HG03342 (cell line): ENCODE results near the gene C2orf92.

Experiments
- ATAC-seq: cut with Tn5 transposase; IDR thresholded peaks from one replicate; pipeline ENCODE4 v1.9.1; 2021; ENCODE audit warnings: mild to moderate bottlenecking, moderate library complexity; ENCODE audit not compliant: unreplicated experiment

The C2orf92 gene

DNA sequence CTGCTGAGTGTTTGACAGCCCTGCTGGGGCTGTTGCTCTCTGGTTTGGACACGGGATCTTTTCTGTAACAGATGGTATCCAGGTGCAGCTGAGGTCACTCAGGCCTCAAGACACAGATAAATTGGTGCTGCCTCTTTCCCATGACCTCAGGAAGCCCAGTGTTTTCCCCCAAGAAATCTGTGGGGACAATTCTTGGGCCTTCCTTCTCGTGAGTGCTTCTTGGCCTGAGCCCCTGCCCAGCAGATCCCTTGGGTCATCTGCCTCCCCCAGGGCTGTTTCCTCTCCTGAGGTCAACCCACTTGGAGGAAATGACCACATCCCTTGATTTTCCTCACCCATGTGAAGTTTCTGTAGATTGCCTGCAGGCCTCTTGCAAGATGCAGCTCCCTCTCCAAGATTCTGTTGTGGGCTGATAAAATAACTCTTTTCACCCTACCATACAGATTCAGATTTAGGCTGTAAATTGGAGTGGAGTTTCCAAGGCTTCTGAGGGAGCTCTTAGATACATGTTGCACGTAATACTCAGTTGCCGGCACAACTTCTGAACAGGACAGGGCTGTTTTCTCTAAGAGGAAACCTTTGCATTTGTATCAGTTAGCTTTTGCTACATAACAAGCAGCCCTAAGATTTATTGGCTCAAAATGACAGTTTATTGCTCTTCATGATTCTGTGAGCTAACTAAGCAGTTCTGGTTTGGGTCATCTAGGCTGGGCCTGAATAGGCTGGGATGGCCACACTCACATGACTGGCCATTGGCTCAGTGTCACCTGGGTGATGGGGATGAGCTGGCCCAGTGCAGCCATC is 57.0 kb downstream of the C2orf92 start:
- no peak for ATAC-seq

DNA sequence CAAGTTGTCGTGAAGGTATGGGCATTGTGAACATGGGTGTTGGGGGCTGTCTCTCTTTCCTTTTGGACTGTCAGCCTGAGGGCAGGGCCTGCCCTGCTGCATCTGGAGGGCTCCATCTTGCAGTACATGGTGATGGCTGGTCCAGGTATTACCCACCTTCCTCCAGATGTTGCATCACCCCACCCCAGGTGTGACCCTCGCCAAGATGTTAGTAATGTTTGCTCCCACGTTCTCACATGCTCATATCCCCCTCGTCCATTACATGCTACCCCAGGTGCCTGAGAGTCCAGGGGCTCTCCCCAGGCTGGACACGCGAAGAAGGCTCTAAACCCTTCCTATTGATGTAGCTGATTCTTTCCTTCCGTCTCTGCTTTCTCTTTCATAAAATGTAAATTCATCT is 57.8 kb downstream of the C2orf92 start:
- ATAC-seq = no peak

DNA sequence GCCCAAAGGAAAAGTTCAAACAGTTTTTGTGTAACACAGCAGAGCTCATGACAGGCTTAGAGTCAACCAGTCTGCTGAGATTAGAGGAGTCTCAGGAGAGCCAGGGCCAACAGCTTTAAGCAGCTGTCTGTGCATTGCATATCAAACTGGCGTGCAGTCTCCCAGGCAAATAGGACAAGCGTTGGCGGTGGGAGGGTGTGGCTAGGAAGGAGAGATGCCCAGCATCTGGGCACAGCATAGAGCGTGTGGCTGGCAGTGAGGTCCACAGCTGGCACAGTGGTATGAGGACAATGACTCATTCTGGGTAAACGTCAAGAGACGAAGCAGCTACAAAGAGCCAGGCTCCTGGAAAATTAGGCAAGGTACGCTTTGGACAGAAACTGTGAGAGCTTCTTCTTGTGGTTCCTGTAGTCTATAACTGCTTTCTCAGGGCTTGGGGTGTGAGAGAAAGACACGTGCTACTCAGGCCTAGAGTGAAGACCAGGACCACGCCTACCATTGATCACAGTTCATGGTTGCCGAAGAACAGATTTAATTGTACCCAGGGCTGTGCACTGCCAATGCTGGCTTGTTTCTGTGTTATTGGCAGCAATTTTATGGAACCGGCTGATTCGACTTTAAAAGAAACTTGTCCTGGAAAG is 58.7 kb downstream of the C2orf92 start:
- no peak for ATAC-seq

DNA sequence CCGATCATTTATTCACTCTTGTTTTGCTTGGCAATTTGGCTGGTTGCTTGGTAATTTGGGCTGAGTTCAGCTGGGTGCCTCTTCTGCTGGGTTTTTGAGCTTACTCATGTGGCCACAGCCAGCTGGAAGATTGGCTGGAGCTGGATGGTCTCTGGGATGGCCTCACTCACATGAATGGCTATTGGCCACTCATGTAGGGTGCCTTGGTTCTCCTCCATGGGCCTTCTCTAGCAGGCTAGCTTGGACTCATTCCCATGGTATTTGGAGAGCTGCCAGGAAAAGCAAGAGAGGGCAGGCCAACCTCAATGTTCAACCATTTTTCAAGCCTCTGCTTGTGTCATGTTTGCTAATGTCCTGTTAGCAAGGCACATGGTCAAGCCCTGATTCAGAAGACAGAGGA is 60.7 kb downstream of the C2orf92 start:
- no peak for ATAC-seq

DNA sequence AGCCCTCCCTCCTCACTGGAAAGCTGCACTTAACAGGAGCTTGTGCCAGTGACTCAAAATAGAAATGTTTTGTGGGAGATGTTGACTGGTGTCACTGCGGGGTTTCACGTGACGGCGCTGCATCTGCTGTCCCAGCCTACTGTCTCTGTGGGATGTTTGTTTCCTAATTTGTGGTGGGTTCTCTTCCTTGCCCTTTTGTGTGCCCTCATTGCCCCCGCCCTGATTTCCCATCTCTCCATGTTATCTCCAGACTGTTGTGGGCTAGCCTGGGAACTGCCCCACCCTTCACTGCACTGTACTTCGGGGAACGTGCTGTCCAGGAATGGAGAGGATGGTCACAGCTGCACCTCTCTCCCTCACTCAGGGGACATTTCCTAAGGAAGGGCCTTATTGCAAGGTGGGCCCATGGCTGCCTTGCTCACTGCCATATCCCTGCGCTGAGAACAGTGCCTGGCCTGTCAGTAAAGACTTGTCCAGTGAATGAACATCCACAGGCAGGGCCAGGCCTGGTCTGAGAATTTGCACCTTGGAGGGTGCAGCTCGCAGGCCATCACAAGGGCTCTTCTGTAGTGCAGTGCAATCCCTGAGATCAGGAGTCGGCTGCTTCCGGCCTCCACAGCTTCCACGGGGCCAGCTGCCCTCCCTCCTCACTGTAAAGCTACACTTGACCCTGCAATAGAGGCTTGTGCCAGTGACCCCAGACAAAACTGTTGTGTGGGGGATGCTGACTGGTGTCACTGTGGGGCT is 61.9 kb downstream of the C2orf92 start:
- no peak for ATAC-seq

DNA sequence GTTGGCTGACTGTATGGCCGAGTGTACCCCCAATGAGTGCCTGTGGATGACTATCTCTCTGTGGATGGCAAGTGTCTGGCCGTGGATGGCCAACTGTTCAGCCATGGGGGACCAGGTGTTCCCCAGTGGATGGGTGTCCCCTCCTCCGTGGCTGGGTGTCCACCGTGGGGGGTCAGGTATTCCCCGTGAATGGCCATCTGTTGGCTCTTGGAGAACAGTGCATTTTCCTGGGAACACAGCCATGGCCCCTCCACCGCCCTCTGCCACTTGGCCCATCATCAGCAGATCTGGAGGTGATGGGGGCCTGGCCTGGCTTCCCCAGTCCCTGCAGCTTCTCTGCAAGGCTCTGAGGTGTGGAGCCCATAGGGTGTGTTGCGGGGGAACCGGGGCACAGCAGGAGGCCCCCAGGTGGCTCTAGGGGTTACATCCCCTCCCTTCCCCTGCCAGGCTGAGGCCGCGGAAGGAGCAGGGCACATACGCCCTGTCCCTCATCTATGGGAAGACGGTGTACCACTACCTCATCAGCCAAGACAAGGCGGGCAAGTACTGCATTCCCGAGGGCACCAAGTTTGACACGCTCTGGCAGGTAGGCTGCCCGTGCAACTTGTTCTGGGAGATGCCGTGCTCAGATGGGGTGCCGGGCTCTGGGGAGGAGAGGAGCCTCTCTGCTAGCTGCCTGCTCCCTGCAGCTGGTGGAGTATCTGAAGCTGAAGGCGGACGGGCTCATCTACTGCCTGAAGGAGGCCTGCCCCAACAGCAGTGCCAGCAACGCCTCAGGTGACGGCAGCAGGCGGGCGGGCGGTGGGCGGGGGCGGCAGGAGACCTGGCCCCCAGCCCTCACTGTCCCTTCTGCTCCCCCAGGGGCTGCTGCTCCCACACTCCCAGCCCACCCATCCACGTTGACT is 63.2 kb downstream of the C2orf92 start:
- ATAC-seq = no peak

DNA sequence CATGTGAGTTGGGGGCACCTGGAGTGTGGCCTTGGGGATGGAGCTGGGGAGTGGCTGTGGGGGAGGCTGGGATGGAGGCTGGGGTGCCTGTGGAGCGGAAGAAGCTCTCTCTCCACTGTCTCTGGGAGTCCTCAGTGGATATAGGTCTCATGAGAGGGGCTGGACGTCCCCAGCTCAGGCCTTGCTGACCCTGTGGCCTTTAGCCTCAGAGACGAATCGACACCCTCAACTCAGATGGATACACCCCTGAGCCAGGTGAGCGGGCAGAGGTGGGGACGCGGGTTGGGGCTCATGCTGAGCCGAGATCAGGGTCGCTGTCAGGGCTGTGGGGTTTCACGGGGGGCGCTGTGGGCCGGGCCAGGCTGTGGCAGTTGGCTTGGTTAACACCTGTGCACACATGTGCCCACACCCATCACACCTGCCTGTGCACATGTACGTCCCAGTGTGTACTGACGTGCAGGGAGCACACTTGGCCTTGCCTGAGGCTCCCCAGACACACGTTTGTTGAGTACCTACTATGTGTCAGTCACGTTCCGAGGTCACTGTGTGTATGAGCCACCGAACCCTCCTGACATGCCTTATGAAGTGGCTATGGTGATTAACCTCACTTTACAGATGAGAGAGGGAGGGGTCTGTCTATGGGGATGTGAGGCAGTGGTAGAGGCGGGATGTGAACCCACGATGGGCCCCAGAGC is 64.0 kb downstream of the C2orf92 start:
- no peak for ATAC-seq

DNA sequence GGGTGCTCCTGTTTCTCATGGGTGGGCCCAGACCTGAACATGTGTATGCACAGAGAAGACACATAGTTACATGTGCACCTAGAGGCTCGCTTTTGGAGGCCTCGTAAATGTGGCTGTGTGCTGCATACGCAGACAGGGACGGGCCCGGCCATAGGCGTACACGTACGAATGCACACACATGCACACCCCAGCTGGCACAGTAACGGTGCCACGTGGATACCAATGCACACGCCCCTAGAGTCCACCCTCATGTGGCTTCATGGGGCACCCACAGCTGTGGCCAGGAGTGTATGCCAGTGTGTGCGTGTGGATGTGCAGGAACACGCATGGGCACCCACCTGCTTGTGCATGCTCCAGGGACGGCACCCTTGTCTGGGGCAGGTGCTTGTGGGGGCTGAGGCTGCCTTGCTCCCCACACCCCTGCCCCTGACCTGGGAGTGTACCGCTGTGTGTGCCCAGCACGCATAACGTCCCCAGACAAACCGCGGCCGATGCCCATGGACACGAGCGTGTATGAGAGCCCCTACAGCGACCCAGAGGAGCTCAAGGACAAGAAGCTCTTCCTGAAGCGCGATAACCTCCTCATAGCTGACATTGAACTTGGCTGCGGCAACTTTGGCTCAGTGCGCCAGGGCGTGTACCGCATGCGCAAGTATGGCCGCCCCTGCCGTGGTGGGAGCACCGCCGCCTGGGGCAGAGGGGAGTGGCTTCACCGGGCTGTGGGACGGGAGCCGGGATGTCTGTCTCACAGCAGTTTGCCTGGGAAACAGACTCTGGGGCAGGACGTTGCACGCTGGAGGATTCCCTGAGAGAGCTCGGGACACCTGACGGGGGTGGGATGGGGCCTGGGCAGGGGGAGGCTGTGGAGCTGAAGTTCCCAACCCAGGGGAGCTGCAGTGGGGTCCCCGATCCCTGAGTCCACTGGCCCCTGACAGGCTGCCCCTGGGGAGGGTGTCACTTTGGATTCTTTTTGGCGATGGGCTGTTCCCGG is 64.8 kb downstream of the C2orf92 start:
- no peak for ATAC-seq

DNA sequence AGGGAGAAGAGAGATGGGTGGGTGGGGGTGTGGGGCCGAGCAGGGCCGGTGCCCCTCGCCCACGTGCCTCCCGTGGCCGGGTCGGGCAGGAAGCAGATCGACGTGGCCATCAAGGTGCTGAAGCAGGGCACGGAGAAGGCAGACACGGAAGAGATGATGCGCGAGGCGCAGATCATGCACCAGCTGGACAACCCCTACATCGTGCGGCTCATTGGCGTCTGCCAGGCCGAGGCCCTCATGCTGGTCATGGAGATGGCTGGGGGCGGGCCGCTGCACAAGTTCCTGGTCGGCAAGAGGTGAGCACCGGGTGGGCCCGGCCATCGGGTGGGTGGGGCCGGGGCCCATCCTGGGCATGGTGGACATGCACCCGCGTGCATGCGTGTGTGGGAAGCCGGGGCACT is 65.6 kb downstream of the C2orf92 start:
- no peak for ATAC-seq

DNA sequence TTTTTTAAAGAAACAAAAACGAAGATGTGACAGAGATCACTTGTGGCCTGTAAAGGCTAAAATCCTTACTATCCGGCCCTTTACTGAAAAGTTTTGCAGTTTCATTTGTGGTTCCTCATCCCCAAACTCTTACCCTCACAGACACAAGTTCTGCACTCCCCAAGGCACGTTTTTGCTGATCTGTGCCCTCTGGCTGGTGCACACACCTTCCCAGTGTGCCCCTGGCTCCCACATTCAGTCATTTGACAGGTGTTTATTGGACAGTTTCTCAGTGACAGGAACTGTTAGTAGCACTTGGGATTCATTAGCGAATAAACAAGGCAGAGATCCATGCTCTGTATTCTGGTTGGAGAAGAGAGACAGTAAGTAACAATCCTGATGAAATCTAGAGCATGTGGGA is 66.7 kb downstream of the C2orf92 start:
- ATAC-seq = no peak

DNA sequence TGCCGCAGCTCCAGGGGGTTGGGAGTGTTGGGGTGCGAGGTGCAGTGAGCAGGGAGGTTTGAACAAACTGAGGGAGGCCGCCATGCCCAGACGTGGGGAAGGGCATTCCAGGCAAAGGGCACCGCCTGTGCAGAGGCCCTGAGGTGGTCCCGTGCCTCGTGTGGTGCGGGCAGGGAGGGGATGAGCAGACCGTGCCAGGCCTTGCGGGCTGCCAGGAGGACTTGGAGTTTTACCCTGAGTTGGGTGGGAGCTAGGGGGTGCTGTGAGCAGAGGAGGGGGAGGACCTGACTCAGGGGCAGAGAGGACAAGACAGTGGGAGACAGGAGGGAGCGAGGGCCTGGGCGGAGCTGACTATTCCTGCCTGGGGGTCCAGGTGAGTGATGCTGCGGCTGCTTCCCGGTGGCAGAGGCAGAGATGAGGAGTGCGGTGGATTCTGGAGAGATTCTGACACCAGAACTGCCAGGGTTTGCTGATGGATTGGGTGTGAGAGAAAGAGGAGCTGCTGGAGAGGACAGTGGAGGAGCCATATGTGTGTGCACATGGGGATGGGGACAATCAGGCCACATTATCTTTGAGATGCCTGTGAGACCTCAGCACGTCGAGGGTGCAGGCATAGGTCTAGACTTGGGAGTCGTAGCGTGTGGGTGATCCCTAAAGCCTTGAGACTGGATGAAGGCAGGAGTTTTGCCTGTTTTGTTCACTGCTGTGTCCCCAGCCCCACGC is 67.3 kb downstream of the C2orf92 start:
- no peak for ATAC-seq

DNA sequence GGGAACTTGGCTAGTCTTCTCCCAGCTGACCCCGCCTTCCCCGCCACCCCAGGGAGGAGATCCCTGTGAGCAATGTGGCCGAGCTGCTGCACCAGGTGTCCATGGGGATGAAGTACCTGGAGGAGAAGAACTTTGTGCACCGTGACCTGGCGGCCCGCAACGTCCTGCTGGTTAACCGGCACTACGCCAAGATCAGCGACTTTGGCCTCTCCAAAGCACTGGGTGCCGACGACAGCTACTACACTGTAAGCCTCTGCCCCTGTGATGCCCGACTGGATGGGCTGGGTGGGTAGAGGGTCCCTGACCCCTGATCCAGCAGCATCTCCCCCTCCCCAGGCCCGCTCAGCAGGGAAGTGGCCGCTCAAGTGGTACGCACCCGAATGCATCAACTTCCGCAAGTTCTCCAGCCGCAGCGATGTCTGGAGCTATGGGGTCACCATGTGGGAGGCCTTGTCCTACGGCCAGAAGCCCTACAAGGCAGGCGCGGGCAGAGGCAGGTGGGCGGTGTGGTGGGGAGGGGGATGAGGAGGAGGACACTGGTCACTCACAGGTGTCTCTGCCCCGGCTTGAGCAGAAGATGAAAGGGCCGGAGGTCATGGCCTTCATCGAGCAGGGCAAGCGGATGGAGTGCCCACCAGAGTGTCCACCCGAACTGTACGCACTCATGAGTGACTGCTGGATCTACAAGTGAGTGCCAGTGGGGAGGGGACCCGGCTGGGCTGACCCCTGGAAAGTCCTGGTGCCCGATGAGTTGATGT is 68.1 kb downstream of the C2orf92 start:
- no peak for ATAC-seq

DNA sequence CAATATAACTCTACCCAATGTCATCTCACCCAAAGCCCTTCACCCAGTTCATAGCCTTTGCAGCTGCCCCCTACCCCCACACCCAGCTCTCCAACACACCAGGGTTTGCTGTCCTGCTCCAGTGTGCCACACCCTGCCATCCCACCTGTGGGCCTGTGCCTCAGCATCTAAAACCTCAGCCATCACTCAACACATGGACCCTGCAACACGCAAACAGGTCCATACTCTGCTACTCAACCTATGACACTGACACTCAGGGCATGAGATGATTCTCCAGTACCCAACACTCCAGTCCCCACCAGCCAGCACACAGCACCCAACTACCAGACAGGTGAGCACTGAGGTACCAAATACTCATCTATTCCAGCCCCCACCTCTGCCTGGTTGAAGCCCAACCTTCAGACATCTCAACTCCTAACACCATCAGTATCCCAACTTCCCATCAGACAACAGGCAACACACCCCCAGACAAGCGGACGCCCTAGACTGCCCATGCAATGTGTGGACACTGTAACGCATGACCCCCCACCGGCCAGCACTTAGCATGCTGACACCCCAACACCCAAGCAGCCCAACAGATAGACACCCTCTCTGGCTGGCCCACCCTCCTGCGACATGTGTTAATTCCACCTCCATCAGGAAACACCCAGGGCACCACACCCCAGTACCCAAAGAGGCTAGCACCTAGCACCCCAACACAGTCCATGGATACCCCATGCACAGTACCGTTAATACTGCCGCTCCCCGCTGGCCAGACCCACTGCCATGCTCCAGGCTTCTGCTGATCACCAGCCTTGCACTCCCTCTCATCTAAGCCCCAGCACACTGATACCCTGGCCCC is 68.9 kb downstream of the C2orf92 start:
- ATAC-seq = no peak

DNA sequence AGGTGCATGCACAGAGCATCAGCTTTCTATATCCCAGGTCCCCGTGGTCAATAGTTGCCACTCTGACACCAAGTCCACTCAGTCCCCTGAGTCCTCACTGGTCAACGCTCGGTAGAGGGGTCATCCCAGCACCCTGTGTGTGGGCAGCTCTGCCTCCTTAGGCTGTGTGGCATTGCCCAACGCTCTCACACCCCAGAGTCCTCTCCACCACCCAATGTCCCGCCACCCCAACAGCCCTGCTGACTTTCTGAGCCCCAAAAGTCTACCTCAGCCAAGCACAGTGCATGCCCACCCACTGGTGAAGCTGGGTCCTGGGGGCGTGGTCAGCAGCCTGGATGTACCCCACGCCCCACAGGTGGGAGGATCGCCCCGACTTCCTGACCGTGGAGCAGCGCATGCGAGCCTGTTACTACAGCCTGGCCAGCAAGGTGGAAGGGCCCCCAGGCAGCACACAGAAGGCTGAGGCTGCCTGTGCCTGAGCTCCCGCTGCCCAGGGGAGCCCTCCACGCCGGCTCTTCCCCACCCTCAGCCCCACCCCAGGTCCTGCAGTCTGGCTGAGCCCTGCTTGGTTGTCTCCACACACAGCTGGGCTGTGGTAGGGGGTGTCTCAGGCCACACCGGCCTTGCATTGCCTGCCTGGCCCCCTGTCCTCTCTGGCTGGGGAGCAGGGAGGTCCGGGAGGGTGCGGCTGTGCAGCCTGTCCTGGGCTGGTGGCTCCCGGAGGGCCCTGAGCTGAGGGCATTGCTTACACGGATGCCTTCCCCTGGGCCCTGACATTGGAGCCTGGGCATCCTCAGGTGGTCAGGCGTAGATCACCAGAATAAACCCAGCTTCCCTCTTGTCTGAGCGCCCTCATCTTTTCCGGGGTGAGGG is 69.7 kb downstream of the C2orf92 start:
- ATAC-seq = no peak

DNA sequence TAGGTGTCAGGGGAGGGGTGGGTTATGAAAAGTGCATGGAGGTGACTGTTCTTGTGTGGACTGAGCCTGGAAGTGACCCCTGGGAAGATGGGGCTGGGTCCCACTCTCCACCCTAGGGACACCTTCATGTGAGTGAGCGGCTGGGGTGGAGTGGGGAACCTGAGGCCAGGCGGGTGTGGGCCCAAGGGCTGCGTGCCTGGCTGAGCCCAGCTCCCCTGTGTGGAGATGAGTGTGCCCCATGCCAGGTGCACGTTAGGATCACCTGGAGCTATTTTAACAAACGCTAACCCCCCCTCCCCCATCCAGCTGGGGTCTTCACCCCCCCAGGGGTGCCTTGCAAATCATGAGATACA is 70.4 kb downstream of the C2orf92 start:
- no peak for ATAC-seq

DNA sequence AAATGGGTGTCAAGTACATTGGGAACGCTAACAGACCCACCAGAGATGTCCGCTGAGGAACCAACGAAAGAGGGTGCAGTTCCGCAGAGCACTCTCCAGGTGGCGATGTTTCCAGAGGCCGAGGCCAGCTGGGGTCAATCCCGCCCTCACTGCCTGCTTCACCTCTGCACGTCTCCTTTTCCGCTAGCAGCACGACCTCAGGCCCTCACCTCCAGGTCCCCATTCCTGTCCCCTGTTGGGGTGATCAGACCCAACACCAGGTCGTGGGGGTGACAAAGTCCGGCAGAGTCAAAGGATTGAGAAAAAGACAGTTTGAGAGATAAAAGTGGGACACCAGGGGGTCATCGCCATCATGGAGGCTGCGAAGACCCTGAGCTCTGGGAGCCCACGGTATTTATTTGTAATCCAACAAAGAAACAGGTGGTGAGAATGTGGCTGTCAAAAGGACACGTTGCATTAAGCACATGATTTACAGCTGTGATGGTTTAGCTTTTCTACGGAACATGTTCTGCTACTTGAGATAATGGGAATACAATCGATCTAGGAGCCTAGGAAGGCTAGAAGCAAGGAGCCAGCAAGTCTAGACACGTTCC is 71.2 kb downstream of the C2orf92 start:
- ATAC-seq = no peak
